NCI-H146 treated with DMSO at 0.1 percent for 48 hours (cell line): ENCODE data around the gene KCNH8.

Experiments used
- DNase-seq: peaks from one replicate; lab custom pipeline; 2025; ENCODE audit not compliant: unreplicated experiment; lab: John Stamatoyannopoulos, UW

KCNH8 gene

GRCh38 chr3:19473971-19474580, 325.8 kb downstream of the KCNH8 start:
- no peak for DNase-seq

DNA sequence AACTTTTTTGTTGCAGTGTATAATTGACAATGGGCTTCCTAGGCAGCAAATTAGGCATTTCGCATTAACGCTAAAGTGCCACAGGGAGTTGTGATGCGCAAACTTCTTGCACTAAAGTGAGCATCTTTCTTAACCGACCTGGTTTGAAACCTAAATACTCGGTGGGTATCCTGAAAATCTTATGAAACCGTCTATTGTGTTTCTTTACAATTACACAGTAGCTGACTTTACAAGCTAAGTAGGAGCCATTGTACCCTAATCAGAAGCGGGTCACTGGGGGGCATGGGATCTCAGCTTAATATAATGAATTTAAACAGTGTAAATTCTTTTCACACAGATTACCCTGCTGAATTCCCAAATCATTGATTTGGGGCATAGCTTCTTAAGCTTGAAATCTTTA, 328.0 kb downstream of the KCNH8 start:
- no peak for DNase-seq

GRCh38 chr3:19485267-19485666, 337.0 kb downstream of the KCNH8 start:
- DNase-seq = no peak

GRCh38 chr3:19487386-19487785, 339.1 kb downstream of the KCNH8 start:
- DNase-seq = no peak

DNA sequence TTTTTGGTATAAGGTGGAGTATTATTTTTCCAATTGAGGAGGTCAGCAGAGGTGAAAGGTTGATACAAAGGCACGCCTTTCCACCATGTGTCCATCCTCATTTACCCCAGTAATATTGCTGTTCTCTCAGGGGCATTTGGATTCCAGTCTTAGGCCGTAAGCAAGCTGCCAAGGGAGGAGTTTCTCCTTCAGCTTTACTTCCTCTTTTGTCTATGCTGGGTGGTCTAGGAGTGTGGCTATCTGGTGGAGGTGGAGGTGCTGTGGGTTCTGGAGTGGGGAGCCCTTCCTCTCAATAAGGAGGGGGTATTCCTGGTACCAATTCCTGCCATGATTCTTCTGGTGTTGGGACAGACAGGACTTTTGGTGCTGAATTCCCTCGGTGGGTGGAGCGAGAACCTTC, 340.6 kb downstream of the KCNH8 start:
- no peak for DNase-seq

DNA sequence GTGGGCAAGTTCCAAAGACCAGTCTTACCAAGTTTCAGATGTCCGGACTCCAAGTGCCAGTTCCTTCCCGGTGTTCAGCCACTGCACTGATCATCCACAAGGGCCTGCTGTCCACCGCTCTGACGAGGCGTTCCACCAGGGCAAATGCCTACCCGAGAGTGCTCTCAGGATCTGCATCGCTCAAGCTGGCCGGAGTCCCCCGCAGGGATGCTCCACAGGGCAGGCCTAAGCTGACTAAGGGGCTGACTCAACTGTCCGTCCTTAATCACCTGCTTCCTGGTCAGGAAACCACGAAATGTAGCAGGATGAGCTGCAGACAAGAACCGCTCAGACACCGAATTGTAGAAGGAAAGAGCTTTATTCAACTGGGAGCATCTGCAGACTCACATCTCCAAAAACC, 341.6 kb downstream of the KCNH8 start:
- DNase-seq = no peak

DNA sequence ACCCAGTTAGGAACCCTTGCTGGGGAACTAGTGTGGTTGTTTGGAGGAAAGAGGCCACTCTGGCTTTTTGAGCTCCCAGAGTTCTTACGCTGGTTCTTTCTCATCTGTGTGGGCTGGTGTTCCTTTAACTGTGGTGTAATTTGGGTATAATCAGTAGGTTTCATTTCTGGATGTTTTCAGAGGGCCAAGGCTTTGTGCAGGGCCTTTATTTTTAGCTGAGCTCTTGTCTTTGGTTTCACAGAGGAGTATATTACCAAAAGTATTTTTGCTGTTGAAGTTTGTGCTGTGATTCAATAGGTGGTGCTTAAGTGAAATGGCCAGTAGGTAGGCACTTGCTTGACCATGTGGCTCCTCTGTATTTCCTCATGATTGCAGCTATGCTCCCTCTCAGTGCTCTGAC, 357.9 kb downstream of the KCNH8 start:
- no peak for DNase-seq

DNA sequence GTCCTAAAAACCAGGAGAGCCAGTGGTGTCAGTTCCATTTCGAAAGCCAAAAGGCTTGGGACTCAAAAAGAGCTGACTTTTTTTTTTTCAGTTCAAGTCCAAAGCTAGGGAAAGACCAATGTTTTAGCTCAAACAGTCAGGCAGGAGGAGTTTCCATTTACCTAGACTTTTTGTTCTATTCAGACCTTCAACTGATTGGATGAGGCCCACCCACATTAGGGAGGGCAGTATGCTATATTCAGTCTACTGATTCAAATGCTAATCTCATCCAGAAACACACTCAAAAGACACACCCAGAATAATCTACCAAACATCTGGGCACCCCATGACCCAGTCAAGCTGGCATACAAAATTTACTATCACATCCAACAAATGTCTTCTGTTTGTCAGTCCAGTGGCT, 374.0 kb downstream of the KCNH8 start:
- DNase-seq = no peak

- no peak for DNase-seq
Measured at GRCh38 chr3:19526071-19526470, 377.8 kb downstream of the KCNH8 start.

DNA sequence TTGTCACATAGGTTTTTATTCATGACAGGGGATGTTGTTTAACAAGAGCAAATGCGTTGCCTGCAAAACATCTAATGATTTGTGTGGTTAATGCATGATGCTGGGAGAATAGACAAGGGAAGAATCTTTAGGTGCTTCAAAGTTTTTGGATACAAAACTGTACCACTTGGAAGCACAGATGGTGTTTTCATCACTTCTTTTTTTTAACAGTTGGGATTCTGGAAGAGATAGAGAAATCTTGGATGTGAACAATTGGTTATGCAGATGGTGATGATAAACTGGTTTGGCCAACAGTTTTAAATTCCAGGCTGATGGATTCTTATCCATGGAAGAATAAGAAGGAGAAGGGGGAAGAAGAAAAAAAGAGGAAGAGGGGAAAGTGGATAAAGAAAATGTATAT, 379.4 kb downstream of the KCNH8 start:
- DNase-seq = no peak

GRCh38 chr3:19531426-19531825, 383.1 kb downstream of the KCNH8 start:
- DNase-seq = no peak

- DNase-seq = no peak
Measured at GRCh38 chr3:19539518-19540392, 391.4 kb downstream of the KCNH8 start.

DNA sequence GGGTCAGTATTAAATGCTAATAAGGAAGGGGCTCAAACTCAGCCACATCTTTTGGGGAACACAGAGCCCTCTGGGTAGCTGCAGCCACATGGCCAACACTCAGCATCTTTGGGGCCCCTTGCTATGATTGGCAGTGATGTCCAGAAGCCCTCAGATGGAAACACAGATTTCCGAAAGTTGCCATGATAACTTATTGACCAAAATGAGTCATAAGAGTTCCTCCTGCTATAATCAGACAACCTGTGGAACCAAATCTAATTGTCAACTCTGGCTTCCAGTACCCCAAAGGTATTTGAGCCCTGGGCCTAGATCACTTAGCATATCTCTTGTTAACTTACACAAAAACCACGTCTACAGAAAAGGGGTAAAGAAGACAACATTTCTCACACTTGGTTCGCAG, 392.2 kb downstream of the KCNH8 start:
- no peak for DNase-seq

DNA sequence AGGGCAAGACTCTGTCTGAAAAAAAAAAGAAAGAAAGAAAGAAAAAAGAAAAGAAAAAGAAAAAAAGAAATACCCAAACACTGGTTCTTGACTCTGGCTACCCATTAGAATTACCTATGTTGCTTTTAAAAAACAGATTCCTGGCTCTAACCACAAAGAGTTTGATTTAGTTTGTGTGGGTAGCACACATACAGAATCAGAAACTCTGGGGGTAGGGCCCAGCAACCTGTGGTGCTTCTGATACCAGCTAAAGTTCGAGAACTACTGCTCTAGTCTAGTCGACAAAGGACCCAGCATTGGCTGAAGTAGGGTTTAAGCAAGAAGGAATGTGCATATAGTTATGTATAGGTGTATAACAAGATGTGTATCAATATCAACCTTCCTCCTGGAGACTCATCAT, 393.0 kb downstream of the KCNH8 start:
- no peak for DNase-seq

- peak; percentile 31 for DNase-seq
Measured at GRCh38 chr3:19543212-19543841, 395.0 kb downstream of the KCNH8 start.

- no peak for DNase-seq
Measured at GRCh38 chr3:19547665-19548464, 399.6 kb downstream of the KCNH8 start.

- DNase-seq = no peak
Measured at GRCh38 chr3:19559724-19560442, 411.6 kb downstream of the KCNH8 start.

GRCh38 chr3:19573644-19574043, 425.3 kb downstream of the KCNH8 start:
- peak; percentile 12 for DNase-seq

- DNase-seq = no peak
Measured at GRCh38 chr3:19574268-19574667, 426.0 kb downstream of the KCNH8 start.

- no peak for DNase-seq
Measured at GRCh38 chr3:19576343-19576742, 428.0 kb downstream of the KCNH8 start.
